GM12892 (cell line): ENCODE results near the gene CACNB4.
"Not testable (repeated sequence)": the region's sequence is repeated elsewhere in the genome, so short reads cannot be mapped to it uniquely, and the experiment has no call there.

Experiments
- DNase-seq: peaks from one replicate; pipeline ENCODE4 v3.0.0; 2011; ENCODE audit not compliant: insufficient read length
- FAIRE-seq: peaks from 2 replicates; lab custom pipeline; 2011; peaks lifted over from hg19 to GRCh38; lab: Jason Lieb, UNC
- POLR2A ChIP-seq: IDR thresholded peaks from 2 replicates; pipeline ENCODE4 v1.6.1; 2011; ENCODE audit warnings: low read depth, low read length, control low read depth
- POLR2AphosphoS5 ChIP-seq: IDR thresholded peaks from 2 replicates; pipeline ENCODE4 v1.6.1; 2011; ENCODE audit warnings: low read depth, low read length, control low read depth
- TAF1 ChIP-seq: IDR thresholded peaks from 2 replicates; pipeline ENCODE4 v1.6.1; 2011; ENCODE audit warnings: low read depth, mild to moderate bottlenecking, control low read depth, low read length, borderline replicate concordance

Gene CACNB4

DNA sequence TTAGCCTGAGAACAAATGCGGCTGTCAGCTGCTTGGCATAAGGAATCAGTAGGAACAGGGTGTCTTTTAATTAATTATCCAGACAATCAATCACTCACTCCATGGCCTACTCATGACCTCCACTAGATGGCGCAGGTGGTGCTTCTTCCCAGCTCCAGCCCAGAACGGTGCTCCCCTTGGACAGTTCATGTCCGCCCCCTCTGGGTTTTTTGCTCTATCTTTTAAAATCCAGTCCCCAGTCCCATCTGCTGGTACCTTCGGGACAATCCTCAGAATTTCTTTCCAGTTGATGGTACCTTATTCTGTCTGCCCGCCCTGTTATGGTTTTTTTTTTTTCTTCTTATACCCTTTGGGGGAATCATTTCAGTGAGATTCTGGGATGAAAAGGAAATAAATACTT lies 99.8 kb downstream of the CACNB4 start:
- FAIRE-seq, result peak; percentile 56
- TF ChIP-seq POLR2A, result no peak
- TF ChIP-seq POLR2AphosphoS5, result no peak
- no peak for TF ChIP-seq TAF1
- DNase-seq, result peak; percentile 48

DNA sequence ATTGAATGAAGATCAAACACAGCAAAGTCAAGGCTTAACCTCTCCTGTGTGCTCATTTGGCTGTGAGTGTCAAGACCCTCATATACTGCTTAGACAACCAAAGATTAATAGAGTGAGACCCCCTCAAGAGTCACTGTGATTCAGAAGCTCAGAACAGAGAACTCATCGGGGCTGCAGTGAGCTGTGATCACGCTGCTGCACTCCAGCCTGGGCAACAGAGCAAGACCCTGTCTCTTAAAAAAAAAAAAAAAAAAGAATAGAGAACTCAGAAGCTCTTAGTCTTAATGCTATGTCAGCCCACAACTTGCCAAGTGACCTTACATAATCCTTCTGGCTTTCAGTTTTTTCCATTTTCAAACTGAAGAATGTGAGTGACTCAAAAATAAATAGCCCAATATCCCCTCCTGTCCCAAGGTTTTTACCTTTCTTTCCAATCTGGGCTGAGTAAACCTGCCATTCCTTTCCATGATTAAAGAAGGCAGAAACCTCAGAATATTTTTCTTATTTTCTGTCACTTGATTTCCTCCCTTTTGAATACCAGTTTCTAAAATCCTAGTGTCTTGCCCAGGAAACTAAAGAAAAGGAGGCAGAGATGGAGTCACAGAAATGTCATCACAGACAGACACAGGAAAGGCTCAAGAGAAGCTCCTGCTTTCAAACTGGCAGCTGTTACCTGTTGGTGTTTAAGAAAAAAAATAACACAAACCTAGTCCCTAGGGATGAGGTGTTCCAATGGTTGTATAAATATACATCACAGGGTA lies 102.4 kb downstream of the CACNB4 start:
- TF ChIP-seq TAF1 (no peak), POLR2AphosphoS5 (no peak), POLR2A (no peak)
- FAIRE-seq, result no peak
- no peak for DNase-seq

DNA sequence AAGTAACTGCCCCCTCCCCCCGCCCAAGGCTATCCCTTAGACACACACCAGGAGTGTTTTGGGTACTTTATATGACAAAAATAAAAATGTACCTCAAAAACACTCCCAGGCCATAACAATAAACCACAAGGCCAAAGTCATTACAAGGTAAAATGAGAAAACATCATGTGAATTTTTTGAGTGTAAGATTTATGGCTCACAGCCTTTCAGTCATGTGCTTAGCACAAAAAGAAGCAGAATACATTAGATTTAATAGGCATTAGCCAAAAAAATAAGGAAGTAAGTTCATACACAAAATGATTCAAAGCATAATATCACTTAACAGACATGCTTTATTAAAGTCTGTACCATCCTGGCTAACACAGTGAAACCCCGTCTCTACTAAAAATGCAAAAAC lies 103.7 kb downstream of the CACNB4 start:
- no peak for DNase-seq
- FAIRE-seq, result no peak

DNA sequence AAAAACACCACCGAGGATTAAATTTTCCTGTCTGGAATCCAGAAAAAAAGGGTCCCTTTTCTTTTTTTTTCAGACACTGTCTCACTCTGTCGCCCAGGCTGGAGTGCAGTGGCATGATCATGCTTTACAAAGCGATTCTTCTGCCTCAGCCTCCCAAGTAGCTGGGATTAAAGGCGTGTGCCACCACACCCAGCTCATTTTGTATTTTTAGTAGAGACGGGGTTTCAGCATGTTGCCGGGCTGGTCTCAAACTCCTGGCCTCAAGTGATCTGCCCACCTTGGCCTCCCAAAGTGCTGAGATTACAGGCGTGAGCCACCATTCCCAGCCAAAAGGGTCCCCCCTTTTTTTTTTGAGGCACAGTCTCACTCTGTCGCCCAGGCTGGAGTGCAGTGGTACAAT lies 104.7 kb downstream of the CACNB4 start:
- not testable (repeated sequence) for DNase-seq, FAIRE-seq

More for the DNA sequence above, 103.7 kb downstream of the CACNB4 start:
- no peak for TF ChIP-seq TAF1
- no peak for TF ChIP-seq POLR2A
- TF ChIP-seq POLR2AphosphoS5, result no peak

DNA sequence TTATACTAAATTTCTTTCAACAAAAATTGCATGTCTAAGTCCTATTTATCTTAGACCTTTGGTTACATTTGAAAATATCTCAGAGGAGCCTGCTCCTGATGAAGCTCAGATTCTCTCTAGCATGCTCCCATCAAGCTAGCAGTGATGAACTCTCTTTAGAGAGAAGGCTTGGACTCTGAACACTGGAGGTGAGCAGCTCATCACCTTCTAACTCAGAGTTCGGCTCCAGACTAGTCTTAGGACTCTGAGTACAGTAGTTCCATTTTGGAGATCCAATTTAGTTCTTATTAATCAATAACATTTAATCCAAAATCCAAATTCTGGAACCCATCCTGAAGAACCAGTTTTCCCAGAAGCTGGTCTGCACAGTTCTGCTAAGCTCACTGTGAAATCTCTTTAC lies 107.8 kb downstream of the CACNB4 start:
- FAIRE-seq (no peak), DNase-seq (no peak)
- TF ChIP-seq TAF1, result no peak
- TF ChIP-seq POLR2AphosphoS5, result no peak
- TF ChIP-seq POLR2A, result no peak

DNA sequence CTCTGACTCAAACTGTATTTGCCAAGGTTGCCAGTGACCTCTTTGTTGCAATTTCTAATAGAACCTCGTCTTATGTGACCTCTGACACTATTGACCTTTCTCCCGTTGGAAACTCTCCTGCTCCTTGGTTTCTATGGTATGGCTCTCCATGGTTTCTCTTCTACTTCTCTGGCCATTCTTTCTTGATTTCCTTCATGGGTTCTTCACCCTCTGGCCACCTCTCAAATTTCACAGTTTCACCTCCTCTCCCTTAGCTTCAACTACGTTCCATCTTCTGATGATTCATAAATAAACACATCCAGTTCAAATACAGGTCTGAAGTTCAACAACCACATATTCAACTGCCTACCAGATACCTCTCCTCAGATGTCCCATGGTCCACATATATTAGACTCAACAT lies 109.5 kb downstream of the CACNB4 start:
- FAIRE-seq, result peak; percentile 58
- DNase-seq, result no peak
- TF ChIP-seq POLR2AphosphoS5, result no peak
- TF ChIP-seq POLR2A, result no peak
- TF ChIP-seq TAF1, result no peak

DNA sequence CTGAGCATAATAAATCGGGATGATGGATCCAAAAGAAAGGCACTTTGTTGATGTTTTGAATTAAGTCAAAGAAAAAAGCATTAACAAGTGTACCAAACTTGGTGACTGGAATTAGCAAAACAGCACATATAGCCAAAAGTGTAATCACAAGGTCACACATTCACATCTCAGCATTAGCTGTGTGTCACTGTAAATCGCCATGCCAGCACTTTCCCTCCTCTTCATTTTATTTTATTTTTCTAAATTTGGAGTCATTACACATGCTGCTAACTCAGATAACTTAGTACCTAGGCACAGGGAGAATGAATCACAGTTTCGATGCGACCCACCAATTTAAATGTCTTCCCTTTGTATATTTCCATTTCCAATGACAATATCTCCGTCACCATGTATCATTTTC lies 111.4 kb downstream of the CACNB4 start:
- TF ChIP-seq POLR2AphosphoS5 (no peak), POLR2A (no peak), TAF1 (no peak)
- DNase-seq, result no peak
- no peak for FAIRE-seq

DNA sequence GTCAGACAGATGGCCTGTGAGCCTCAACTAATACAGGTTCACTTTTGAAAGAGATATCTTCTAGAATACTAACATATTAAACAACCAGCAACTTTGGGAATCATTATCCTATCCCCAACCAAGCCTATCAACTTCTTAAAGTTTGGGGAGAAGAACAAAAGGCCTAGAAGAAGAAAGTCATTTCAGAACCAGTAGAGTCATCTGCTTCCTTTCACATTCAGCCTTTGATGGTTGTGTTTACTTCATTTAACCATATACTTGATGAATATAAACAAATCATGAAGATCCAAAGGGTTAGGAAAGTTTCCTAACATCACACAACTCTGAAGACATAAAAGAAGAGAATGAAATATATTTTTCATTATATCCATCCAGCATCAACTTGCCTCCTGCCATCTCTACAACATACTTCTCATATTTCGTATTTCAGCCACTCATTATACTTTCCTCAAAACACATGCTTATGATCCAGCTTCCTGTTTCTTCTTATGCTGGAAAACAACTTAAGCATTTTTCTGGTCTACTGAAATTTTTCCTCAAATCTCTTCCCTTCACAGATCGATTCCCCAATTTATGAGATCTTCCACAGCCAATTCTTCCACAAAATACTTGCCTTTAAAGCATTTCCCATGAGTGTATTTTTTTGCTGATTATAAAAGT lies 114.3 kb downstream of the CACNB4 start:
- DNase-seq, result no peak
- no peak for FAIRE-seq
- TF ChIP-seq POLR2AphosphoS5 (no peak), TAF1 (no peak), POLR2A (no peak)

DNA sequence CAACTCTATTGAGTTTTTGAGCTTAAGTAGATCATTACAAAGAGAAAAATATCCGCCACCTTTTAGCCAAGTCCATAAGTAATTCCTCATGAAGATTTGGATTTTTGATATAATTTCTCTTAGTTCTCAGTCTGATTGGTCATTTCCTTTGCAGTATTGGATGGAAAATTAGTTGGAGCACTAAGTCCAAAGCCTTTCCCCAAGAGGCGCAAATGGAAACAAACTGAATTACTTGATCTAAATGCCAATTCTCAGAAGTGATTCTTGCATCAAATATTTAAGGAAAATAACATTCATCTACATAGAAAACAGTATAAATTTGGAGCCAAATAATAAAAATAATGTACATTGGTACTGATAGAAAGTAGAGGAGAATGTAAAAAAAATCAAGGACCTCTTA lies 115.6 kb downstream of the CACNB4 start:
- no peak for FAIRE-seq
- TF ChIP-seq POLR2A, result no peak
- TF ChIP-seq TAF1, result no peak
- no peak for TF ChIP-seq POLR2AphosphoS5
- no peak for DNase-seq

DNA sequence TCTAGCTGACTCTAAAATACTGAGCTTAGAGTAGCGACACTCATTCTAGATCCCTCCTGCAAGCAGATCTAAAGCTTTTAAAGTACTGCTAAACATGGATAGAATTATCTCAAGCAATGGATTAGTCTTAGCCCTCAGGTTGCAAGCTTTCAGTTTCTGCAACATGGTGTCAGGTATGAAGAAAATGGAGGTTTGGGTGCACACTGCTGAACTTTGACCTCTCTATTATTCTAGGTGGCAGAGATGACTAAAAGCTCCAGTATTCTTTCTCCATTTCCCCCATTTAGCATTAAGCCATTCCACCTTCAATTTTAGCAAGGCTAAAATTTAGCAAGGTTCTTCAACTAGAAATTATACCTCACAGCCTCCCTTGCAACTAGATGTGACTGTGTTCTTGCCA lies 117.0 kb downstream of the CACNB4 start:
- TF ChIP-seq POLR2AphosphoS5 (no peak), POLR2A (no peak), TAF1 (no peak)
- no peak for FAIRE-seq

DNA sequence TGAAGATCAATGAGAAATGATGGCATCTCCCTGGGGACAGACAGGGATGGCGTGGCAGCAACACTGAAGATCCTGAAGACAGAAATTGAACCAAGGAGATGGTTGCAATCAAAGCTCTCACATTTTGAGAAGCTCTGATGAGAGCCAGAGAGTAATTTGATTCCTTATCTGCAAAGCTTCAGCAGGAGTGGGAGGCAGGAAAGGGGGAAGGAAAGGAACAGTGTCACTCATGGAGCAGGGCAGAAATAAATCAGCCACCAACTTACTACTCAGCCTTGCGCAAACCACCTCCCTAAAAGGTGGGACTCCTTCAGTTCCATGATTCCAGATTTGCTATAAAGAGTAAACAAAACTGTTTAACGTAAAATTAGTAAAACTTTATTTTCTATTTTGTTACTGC lies 119.2 kb downstream of the CACNB4 start:
- no peak for TF ChIP-seq POLR2A
- TF ChIP-seq POLR2AphosphoS5, result no peak
- TF ChIP-seq TAF1, result no peak
- peak; percentile 14 for FAIRE-seq
- no peak for DNase-seq

More for the DNA sequence above, 117.0 kb downstream of the CACNB4 start:
- DNase-seq, result no peak

DNA sequence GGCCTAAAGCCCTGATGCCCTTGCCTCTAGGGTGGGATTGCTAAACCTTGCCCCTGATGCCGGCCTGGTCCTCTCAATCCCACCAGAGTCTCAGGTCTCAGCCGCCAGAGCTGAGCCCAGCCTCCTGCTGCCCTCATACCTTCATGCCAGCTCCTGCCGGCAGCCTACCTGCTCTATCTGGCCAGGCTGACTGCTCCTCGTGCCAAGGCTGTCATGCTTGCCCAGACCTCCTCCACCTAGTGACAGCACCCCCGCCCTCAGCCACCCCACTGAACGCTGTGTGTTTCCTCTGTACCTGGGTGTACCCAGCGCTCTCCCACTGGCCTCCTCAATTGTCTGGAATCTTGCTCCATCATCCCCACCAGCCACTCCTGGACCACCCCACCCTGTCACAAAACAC lies 120.1 kb downstream of the CACNB4 start:
- DNase-seq (no peak), FAIRE-seq (no peak)
- no peak for TF ChIP-seq POLR2A
- no peak for TF ChIP-seq POLR2AphosphoS5
- no peak for TF ChIP-seq TAF1
